HepG2 (cell line): ENCODE results near the gene AP4M1. TPM values are rescaled to one million over a fixed set of nuclear protein-coding genes. Genes with fewer than 3 reads are reported as not detected.

Experiments used
- CHD2 ChIP-seq: IDR thresholded peaks from 2 replicates; pipeline ENCODE4 v1.6.1; 2011; ENCODE audit warnings: low read depth, low read length, improper control_type of control experiment
- HDAC2 ChIP-seq: sonication (generic); formaldehyde crosslinking; IDR thresholded peaks from 2 replicates; pipeline ENCODE4 v1.4.0; 2020; ENCODE audit warnings: missing genetic modification reagents
- HHEX ChIP-seq: IDR thresholded peaks from 2 replicates; pipeline ENCODE4 v1.6.1; 2016; ENCODE audit warnings: control low read depth
- SIX1 ChIP-seq: sonication (generic); formaldehyde crosslinking; IDR thresholded peaks from 2 replicates; pipeline ENCODE4 v1.4.0; 2020; ENCODE audit warnings: missing genetic modification reagents, borderline replicate concordance
- SMAD9 ChIP-seq: sonication (generic); formaldehyde crosslinking; IDR thresholded peaks from 2 replicates; pipeline ENCODE4 v1.5.1; 2020; ENCODE audit warnings: mild to moderate bottlenecking, missing genetic modification reagents
- SNAI1 ChIP-seq: sonication (generic); formaldehyde crosslinking; IDR thresholded peaks from 2 replicates; pipeline ENCODE4 v1.5.0; 2020; ENCODE audit warnings: mild to moderate bottlenecking, missing genetic modification reagents, borderline replicate concordance
- SNAPC2 ChIP-seq: sonication (generic); formaldehyde crosslinking; IDR thresholded peaks from 2 replicates; pipeline ENCODE4 v1.8.1; 2022; ENCODE audit warnings: mild to moderate bottlenecking, missing genetic modification reagents
- STAT5B ChIP-seq: sonication (generic); formaldehyde crosslinking; IDR thresholded peaks from 2 replicates; pipeline ENCODE4 v1.4.0; 2020; ENCODE audit warnings: missing genetic modification reagents
- TEAD2 ChIP-seq: sonication (generic); formaldehyde crosslinking; IDR thresholded peaks from 2 replicates; pipeline ENCODE4 v1.9.0; 2021; ENCODE audit warnings: missing genetic modification reagents
- ZNF10 ChIP-seq: sonication (generic); formaldehyde crosslinking; IDR thresholded peaks from 2 replicates; pipeline ENCODE4 v1.4.0; 2020; ENCODE audit warnings: mild to moderate bottlenecking, low read depth, missing genetic modification reagents, borderline replicate concordance
- ZNF20 ChIP-seq: sonication (generic); formaldehyde crosslinking; IDR thresholded peaks from 2 replicates; pipeline ENCODE4 v1.4.0; 2020; ENCODE audit warnings: mild to moderate bottlenecking, moderate library complexity, missing genetic modification reagents
- ZSCAN9 ChIP-seq: IDR thresholded peaks from 2 replicates; pipeline ENCODE4 v1.6.1; 2016; ENCODE audit warnings: borderline replicate concordance
- polyA plus RNA-seq, 8 experiments: library from polyadenylated mRNA; depleted of rRNA in 3 of 8; stranded (reverse) in 7 of 8; unstranded in 1 of 8; fragments of >200 nt; fragmentation: Illumina TruSeq in 4 of 8; extraction: Trizol in 4 of 8; gene quantifications; 2 replicates each; pipeline versions ENCODE4 v1.2.1 to v1.2.3, GENCODE V29; 2011 to 2016; ENCODE audit warnings: low read depth in 4 of 8, missing spikeins in 1 of 8, mixed read lengths in 1 of 8; ENCODE audit not compliant: insufficient read depth in 1 of 8
- total RNA-seq, 5 experiments: library from RNA; depleted of rRNA; stranded (reverse); fragments of >200 nt; fragmentation: Illumina TruSeq; extraction: Trizol; gene quantifications; 2 replicates each; pipeline ENCODE4 v1.2.3, GENCODE V29; 2016; ENCODE audit warnings: low read depth in 1 of 5
- TF ChIP-seq, protein P1 (sequence below): sonication (generic); formaldehyde crosslinking; IDR thresholded peaks from 2 replicates; pipeline ENCODE4 v1.4.0; 2020; ENCODE audit warnings: missing genetic modification reagents
- TF ChIP-seq, protein P2 (sequence below): sonication (generic); formaldehyde crosslinking; conservative IDR thresholded peaks from 2 replicates; pipeline ENCODE4 v1.4.0; 2020; ENCODE audit warnings: missing genetic modification reagents
- TF ChIP-seq, protein P3 (sequence below): sonication (generic); formaldehyde crosslinking; IDR thresholded peaks from 2 replicates; pipeline ENCODE4 v1.5.0; 2020; ENCODE audit warnings: mild to moderate bottlenecking, missing genetic modification reagents, moderate library complexity
- TF ChIP-seq, protein P4 (sequence below): sonication (generic); formaldehyde crosslinking; IDR thresholded peaks from 2 replicates; pipeline ENCODE4 v1.5.1; 2020; ENCODE audit warnings: missing genetic modification reagents, mild to moderate bottlenecking, borderline replicate concordance
- TF ChIP-seq, protein P5 (sequence below): sonication (generic); formaldehyde crosslinking; IDR thresholded peaks from 2 replicates; pipeline ENCODE4 v1.8.0; 2022; ENCODE audit warnings: mild to moderate bottlenecking, missing genetic modification reagents, borderline replicate concordance
- TF ChIP-seq, protein P6 (sequence below): sonication (generic); formaldehyde crosslinking; IDR thresholded peaks from 2 replicates; pipeline ENCODE4 v1.4.0; 2020; ENCODE audit warnings: missing genetic modification reagents

AP4M1 gene
- total and polyA plus RNA-seq, 2 of the 13 experiments (the other 11 are each of a cell fraction or from before 2014, with no cell fraction given), result 6.3 to 9.7 TPM

DNA sequence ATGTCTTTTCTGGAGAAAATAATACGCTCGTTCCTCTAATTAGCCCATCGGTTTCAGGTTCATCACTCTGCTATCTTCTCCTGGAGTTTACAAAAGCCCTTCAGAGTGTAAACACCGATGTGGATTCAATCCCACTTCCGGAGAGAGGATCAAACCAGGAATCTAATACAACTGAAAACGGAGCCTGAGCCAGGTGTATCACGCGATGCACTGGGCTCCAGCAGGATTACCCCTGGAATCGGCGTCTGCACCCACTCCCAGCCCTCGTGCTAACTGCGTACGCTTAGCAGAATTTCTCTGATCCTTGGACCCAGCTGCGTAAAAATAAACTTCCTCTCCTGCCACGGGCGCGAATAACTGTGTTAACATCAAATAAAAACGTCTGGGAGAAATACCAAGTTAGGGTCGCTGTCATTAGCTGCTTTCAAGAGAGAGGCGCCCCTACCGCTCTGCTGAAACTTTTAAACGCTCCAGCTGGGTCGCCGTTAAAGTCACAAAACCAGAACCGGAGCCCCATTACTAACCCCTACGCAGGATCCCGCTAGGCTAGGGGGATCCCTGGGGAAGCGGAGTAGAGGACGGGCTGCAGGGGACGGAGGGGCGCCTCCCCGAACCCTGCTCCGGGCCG lies 20.4 kb upstream of the AP4M1 start (continued):
- TF ChIP-seq, protein P1, sequence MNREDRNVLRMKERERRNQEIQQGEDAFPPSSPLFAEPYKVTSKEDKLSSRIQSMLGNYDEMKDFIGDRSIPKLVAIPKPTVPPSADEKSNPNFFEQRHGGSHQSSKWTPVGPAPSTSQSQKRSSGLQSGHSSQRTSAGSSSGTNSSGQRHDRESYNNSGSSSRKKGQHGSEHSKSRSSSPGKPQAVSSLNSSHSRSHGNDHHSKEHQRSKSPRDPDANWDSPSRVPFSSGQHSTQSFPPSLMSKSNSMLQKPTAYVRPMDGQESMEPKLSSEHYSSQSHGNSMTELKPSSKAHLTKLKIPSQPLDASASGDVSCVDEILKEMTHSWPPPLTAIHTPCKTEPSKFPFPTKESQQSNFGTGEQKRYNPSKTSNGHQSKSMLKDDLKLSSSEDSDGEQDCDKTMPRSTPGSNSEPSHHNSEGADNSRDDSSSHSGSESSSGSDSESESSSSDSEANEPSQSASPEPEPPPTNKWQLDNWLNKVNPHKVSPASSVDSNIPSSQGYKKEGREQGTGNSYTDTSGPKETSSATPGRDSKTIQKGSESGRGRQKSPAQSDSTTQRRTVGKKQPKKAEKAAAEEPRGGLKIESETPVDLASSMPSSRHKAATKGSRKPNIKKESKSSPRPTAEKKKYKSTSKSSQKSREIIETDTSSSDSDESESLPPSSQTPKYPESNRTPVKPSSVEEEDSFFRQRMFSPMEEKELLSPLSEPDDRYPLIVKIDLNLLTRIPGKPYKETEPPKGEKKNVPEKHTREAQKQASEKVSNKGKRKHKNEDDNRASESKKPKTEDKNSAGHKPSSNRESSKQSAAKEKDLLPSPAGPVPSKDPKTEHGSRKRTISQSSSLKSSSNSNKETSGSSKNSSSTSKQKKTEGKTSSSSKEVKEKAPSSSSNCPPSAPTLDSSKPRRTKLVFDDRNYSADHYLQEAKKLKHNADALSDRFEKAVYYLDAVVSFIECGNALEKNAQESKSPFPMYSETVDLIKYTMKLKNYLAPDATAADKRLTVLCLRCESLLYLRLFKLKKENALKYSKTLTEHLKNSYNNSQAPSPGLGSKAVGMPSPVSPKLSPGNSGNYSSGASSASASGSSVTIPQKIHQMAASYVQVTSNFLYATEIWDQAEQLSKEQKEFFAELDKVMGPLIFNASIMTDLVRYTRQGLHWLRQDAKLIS (CRISPR knock-in tag), result peak; percentile 26
- TF ChIP-seq STAT5B (CRISPR knock-in tag) (no peak), SNAPC2 (CRISPR knock-in tag) (no peak), TEAD2 (0 out of 2 replicates have a peak, but pooled peaks have one; percentile 33), ZSCAN9 (CRISPR knock-in tag) (no peak), SNAI1 (no peak), SIX1 (CRISPR knock-in tag) (no peak), ZNF10 (CRISPR knock-in tag) (no peak), ZNF20 (CRISPR knock-in tag) (no peak), CHD2 (no peak), SMAD9 (CRISPR knock-in tag) (no peak), HDAC2 (CRISPR knock-in tag) (no peak), HHEX (no peak)
- TF ChIP-seq, protein P2, sequence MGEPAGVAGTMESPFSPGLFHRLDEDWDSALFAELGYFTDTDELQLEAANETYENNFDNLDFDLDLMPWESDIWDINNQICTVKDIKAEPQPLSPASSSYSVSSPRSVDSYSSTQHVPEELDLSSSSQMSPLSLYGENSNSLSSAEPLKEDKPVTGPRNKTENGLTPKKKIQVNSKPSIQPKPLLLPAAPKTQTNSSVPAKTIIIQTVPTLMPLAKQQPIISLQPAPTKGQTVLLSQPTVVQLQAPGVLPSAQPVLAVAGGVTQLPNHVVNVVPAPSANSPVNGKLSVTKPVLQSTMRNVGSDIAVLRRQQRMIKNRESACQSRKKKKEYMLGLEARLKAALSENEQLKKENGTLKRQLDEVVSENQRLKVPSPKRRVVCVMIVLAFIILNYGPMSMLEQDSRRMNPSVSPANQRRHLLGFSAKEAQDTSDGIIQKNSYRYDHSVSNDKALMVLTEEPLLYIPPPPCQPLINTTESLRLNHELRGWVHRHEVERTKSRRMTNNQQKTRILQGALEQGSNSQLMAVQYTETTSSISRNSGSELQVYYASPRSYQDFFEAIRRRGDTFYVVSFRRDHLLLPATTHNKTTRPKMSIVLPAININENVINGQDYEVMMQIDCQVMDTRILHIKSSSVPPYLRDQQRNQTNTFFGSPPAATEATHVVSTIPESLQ (CRISPR knock-in tag), result no peak
- TF ChIP-seq, protein P3, sequence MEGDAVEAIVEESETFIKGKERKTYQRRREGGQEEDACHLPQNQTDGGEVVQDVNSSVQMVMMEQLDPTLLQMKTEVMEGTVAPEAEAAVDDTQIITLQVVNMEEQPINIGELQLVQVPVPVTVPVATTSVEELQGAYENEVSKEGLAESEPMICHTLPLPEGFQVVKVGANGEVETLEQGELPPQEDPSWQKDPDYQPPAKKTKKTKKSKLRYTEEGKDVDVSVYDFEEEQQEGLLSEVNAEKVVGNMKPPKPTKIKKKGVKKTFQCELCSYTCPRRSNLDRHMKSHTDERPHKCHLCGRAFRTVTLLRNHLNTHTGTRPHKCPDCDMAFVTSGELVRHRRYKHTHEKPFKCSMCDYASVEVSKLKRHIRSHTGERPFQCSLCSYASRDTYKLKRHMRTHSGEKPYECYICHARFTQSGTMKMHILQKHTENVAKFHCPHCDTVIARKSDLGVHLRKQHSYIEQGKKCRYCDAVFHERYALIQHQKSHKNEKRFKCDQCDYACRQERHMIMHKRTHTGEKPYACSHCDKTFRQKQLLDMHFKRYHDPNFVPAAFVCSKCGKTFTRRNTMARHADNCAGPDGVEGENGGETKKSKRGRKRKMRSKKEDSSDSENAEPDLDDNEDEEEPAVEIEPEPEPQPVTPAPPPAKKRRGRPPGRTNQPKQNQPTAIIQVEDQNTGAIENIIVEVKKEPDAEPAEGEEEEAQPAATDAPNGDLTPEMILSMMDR, result no peak
- TF ChIP-seq, protein P4, sequence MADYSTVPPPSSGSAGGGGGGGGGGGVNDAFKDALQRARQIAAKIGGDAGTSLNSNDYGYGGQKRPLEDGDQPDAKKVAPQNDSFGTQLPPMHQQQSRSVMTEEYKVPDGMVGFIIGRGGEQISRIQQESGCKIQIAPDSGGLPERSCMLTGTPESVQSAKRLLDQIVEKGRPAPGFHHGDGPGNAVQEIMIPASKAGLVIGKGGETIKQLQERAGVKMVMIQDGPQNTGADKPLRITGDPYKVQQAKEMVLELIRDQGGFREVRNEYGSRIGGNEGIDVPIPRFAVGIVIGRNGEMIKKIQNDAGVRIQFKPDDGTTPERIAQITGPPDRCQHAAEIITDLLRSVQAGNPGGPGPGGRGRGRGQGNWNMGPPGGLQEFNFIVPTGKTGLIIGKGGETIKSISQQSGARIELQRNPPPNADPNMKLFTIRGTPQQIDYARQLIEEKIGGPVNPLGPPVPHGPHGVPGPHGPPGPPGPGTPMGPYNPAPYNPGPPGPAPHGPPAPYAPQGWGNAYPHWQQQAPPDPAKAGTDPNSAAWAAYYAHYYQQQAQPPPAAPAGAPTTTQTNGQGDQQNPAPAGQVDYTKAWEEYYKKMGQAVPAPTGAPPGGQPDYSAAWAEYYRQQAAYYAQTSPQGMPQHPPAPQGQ, result no peak
- TF ChIP-seq, protein P5, sequence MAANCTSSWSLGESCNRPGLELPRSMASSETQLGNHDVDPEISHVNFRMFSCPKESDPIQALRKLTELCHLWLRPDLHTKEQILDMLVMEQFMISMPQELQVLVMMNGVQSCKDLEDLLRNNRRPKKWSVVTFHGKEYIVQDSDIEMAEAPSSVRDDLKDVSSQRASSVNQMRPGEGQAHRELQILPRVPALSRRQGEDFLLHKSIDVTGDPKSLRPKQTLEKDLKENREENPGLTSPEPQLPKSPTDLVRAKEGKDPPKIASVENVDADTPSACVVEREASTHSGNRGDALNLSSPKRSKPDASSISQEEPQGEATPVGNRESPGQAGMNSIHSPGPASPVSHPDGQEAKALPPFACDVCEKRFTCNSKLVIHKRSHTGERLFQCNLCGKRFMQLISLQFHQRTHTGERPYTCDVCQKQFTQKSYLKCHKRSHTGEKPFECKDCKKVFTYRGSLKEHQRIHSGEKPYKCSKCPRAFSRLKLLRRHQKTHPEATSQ (CRISPR knock-in tag), result no peak
- TF ChIP-seq, protein P6, sequence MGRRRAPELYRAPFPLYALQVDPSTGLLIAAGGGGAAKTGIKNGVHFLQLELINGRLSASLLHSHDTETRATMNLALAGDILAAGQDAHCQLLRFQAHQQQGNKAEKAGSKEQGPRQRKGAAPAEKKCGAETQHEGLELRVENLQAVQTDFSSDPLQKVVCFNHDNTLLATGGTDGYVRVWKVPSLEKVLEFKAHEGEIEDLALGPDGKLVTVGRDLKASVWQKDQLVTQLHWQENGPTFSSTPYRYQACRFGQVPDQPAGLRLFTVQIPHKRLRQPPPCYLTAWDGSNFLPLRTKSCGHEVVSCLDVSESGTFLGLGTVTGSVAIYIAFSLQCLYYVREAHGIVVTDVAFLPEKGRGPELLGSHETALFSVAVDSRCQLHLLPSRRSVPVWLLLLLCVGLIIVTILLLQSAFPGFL, result no peak; the same call in 1 of the 2 replicates
